Measurements from ENCODE around the gene G6PC3. TPM values are rescaled to one million over a fixed set of nuclear protein-coding genes. Genes with fewer than 3 reads are reported as not detected.

G6PC3 gene
- total RNA-seq, 1 experiment from 2014 or later, result 105 TPM

DNA sequence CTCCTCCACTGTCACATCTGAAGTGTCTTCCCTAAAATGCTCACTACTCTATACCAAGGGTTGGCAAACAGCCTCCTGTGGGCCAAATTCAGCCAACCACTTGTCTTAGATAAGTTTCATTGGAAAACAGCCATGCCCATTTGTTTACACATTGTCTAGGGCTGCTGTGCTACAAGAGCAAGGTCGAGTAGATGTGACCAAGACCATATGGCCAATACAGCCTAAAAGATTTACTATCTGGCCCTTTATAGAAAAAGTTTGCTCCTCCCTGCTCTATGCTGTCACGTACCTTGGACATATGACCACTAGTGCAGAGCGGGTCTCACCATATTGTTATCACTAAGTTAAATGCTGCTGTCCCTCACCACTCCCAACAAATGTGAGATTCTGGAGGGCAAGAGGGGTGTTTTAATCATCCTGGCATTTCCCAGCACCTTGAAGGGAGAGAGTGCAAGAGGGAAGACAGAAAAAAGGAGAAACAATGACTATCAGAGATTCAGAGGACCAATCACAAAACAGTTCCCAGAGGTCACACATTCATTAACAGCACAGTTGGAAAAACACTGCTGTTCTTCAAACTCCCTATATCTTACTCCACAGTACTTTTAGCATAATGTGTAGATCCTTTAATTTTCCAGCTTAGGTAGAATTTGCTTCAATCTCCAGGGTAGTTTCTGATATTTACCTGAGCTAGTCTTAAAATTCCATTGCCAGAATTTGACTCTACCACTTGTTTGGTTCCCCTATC lies 17.2 kb upstream of the G6PC3 start:
- no peaks in the 10 kb centered on the region for H3K27me3 ChIP-seq (ENCODE audit: insufficient read depth, low read length)
- H3K9ac ChIP-seq (ENCODE audit: extremely low read depth, insufficient read length, low read length), result no peak overlapping the region
- no peaks in the 10 kb centered on the region for H3K27me3 Mint-ChIP-seq (ENCODE audit: low read depth)
- H2BK12ac ChIP-seq (ENCODE audit: insufficient read length, low read depth, low read length), result no peak overlapping the region
- no peak overlapping the region for H3K4me2 ChIP-seq (ENCODE audit: insufficient read depth, insufficient read length, low read length)
- H3K36me3 Mint-ChIP-seq (ENCODE audit: insufficient read depth in 1 of 3, low read depth in 3 of 3), result peaks cover 33 to 78% (median 66%) of the 10 kb centered on the region in 3 experiments
- TF ChIP-seq CTCF (conservative IDR thresholded peaks at IDR 0.05), result no peak
- no peak overlapping the region for H3K4ac ChIP-seq (ENCODE audit: low read depth, low read length)
- no peak overlapping the region for H3K27ac ChIP-seq (ENCODE audit: insufficient read length, low read depth, low read length)
- H3K9me3 ChIP-seq (ENCODE audit: control insufficient read depth, low read depth, low read length), result no peaks in the 10 kb centered on the region
- no peaks in the 10 kb centered on the region for H3K23me2 ChIP-seq (ENCODE audit: insufficient read length, low read depth, low read length, poor library complexity, severe bottlenecking)
- H3K79me2 ChIP-seq (ENCODE audit: insufficient read depth, low read length), result peaks cover 24% of the 10 kb centered on the region
- no CpG with 5 or more reads among the region's 3 CpGs for WGBS (ENCODE audit: extremely low coverage, insufficient read length, low lambda C conversion rate)
- H3K79me1 ChIP-seq (ENCODE audit: insufficient read depth, low read depth, low read length, poor library complexity, severe bottlenecking), result peaks cover 16% of the 10 kb centered on the region
- peak; percentile 17 for DNase-seq
- no peak overlapping the region for H2AFZ ChIP-seq (ENCODE audit: low read length)
- H4K5ac ChIP-seq (ENCODE audit: insufficient read length, low read depth, low read length), result no peak overlapping the region
- no peak overlapping the region for H2BK5ac ChIP-seq (ENCODE audit: insufficient read length, low read length)
- H3K4me1 Mint-ChIP-seq, result no peaks in the 10 kb centered on the region
- no peaks in the 10 kb centered on the region for H3K4me1 ChIP-seq (ENCODE audit: insufficient read depth, low read length)
- no peak overlapping the region for H2BK15ac ChIP-seq (ENCODE audit: low read depth, low read length)
- H2AK5ac ChIP-seq (ENCODE audit: insufficient read length, low read length), result no peak overlapping the region
- H3K27ac Mint-ChIP-seq, result peak overlapping the region in 2 of 3 experiments; percentile 26 to 59; a peak in 3 of 7 replicates
- no peak overlapping the region for H3K18ac ChIP-seq (ENCODE audit: insufficient read length, low read depth, low read length)
- H2BK120ac ChIP-seq (ENCODE audit: low read depth, low read length, poor library complexity, severe bottlenecking), result no peak overlapping the region
- no peak overlapping the region for H3T11ph ChIP-seq (ENCODE audit: low read length)
- H2BK20ac ChIP-seq (ENCODE audit: low read depth, low read length, poor library complexity, severe bottlenecking), result no peak overlapping the region
- no peaks in the 10 kb centered on the region for H3K9me3 Mint-ChIP-seq
- H3K14ac ChIP-seq (ENCODE audit: insufficient read depth, low read length), result no peak overlapping the region
- H3K4me3 Mint-ChIP-seq, result no peak overlapping the region
- no peaks in the 10 kb centered on the region for H4K20me1 ChIP-seq (ENCODE audit: control insufficient read depth, insufficient read depth, insufficient read length)
- no peak overlapping the region for H3K56ac ChIP-seq (ENCODE audit: insufficient read length, low read depth, low read length)
- H4K8ac ChIP-seq (replicated peaks; ENCODE audit: insufficient read length, low read depth, low read length), result no peak overlapping the region
- no peak overlapping the region for H3K23ac ChIP-seq (ENCODE audit: insufficient read length, low read depth, low read length)
- no peak overlapping the region for H4K91ac ChIP-seq (ENCODE audit: insufficient read length, low read depth, low read length)

Data from H9 (cell line).